T-cell (primary cell): ENCODE data around the gene DMRTA2. TPM values are rescaled to one million over a fixed set of nuclear protein-coding genes. Genes with fewer than 3 reads are reported as not detected.

Experiments
- ATAC-seq, 4 experiments: fragments of 200-7000 bp in 3 of 4; fragments of 150-1000 bp in 1 of 4; cut with Tn5 transposase; replicated peaks in 1 of 4; 1 replicate in 3 of 4; 2 replicates in 1 of 4; pipeline ENCODE4 v1.10.0; 2021; ENCODE audit warnings: moderate library complexity in 3 of 4, mild to moderate bottlenecking in 2 of 4, moderate number of reproducible peaks in 1 of 4
- CTCF ChIA-PET, 2 donors: fragments of 300-600 bp; sonication (Branson Sonifier 250); formaldehyde crosslinking; loops; one replicate each; lab custom pipeline; 2022; ENCODE audit warnings: antibody characterized with exemption in 2 of 2; lab: Charles Lee
- POLR2A ChIA-PET, 2 donors: fragments of 300-600 bp; sonication (Branson Sonifier 250); formaldehyde crosslinking; loops; one replicate each; lab custom pipeline; 2022; ENCODE audit warnings: antibody characterized with exemption in 2 of 2; lab: Charles Lee
- DNase-seq, 35 experiments: peaks; one replicate each; pipeline versions ENCODE4 v3.0.0 to v3.0.0-alpha.2; 2013 to 2023
- H3K27ac ChIP-seq: one replicate; pipeline ENCODE4 v1.5.1; 2013; ENCODE audit warnings: low read length
- H3K27me3 ChIP-seq, 2 experiments: replicated peaks in 1 of 2; 1 replicate in 1 of 2; 2 replicates in 1 of 2; pipeline versions ENCODE4 v1.6.1 to v1.7.0; 2013; ENCODE audit warnings: low read length in 1 of 2, mixed read lengths in 1 of 2; ENCODE audit not compliant: control insufficient read depth in 2 of 2, insufficient read depth in 2 of 2; ENCODE audit errors: extremely low read depth in 1 of 2
- H3K36me3 ChIP-seq, 2 donors: 1 replicate in 1 of 2; 2 replicates in 1 of 2; pipeline versions ENCODE4 v1.6.1 to v1.7.0; 2013; ENCODE audit warnings: low read length in 1 of 2; ENCODE audit not compliant: control insufficient read depth in 2 of 2, insufficient read depth in 1 of 2; ENCODE audit errors: extremely low read depth in 1 of 2
- H3K4me1 ChIP-seq, 2 experiments: 1 replicate in 1 of 2; 2 replicates in 1 of 2; pipeline versions ENCODE4 v1.6.1 to v1.7.0; 2013; ENCODE audit warnings: low read length in 2 of 2, mixed read lengths in 1 of 2; ENCODE audit not compliant: insufficient read depth in 2 of 2, control insufficient read depth in 1 of 2; ENCODE audit errors: extremely low read depth in 1 of 2
- H3K4me3 ChIP-seq, 2 donors: 1 replicate in 1 of 2; 2 replicates in 1 of 2; pipeline versions ENCODE4 v1.5.1 to v1.7.0; 2013; ENCODE audit warnings: mild to moderate bottlenecking in 2 of 2, low read length in 1 of 2, moderate library complexity in 1 of 2; ENCODE audit not compliant: control insufficient read depth in 1 of 2; ENCODE audit errors: extremely low read depth in 1 of 2
- H3K9me3 ChIP-seq: 2 replicates; pipeline ENCODE4 v1.7.0; 2013
- H3K27ac Mint-ChIP-seq, 2 donors: one replicate each; pipeline ENCODE4 v1.8.0; 2020 to 2021; ENCODE audit warnings: mild to moderate bottlenecking in 2 of 2, mixed read lengths in 2 of 2
- H3K27me3 Mint-ChIP-seq, 2 donors: one replicate each; pipeline ENCODE4 v1.8.0; 2021 to 2022; ENCODE audit warnings: mixed read lengths in 2 of 2
- H3K36me3 Mint-ChIP-seq: one replicate; pipeline ENCODE4 v1.8.0; 2021; ENCODE audit warnings: mixed read lengths
- H3K4me1 Mint-ChIP-seq, 3 donors: one replicate each; pipeline ENCODE4 v1.8.0; 2020 to 2022; ENCODE audit warnings: mixed read lengths in 3 of 3, mild to moderate bottlenecking in 1 of 3
- H3K4me3 Mint-ChIP-seq, 3 donors: one replicate each; pipeline ENCODE4 v1.8.0; 2020 to 2022; ENCODE audit warnings: mild to moderate bottlenecking in 3 of 3, mixed read lengths in 3 of 3, moderate library complexity in 3 of 3
- H3K9me3 Mint-ChIP-seq, 3 donors: one replicate each; pipeline ENCODE4 v1.8.0; 2020 to 2022; ENCODE audit warnings: mixed read lengths in 3 of 3
- WGBS: methylation state at CpG from one replicate; pipeline ENCODE4 v1.1.5; 2013; ENCODE audit warnings: missing lambda C conversion rate; ENCODE audit not compliant: insufficient coverage; 5-methylcytosine and 5-hydroxymethylcytosine counted together
- total RNA-seq, 35 experiments: library from RNA in 6 of 35; stranded (reverse) in 6 of 35; fragments of 120-200 nt in 1 of 35; gene quantifications; one replicate each; pipeline versions ENCODE4 v1.2.1 to v1.2.4 and lab custom pipeline; 2013 to 2026

The DMRTA2 gene
- total RNA-seq = not detected
- total RNA-seq (2013) = not detected
- 0 to 0.13 (median 0) reads per million in 29 experiments for total RNA-seq (lab: John Stamatoyannopoulos, UW)

GRCh38 chr1:50422946-50423669, at the start of gene DMRTA2:
DMRTA2 (minus strand) TSS chr1:50423443; CDS start chr1:50421536, 1,907 bp downstream.
- no peaks in the 10 kb centered on the region for H3K36me3 Mint-ChIP-seq
- no peaks in the 10 kb centered on the region for H3K9me3 ChIP-seq
- H3K4me3 Mint-ChIP-seq = peak within 1 kb of the TSS; percentile 76 to 83 (median 83)
- peaks cover 63 to 78% of the 10 kb centered on the region in 2 donors for H3K27me3 Mint-ChIP-seq
- peaks cover 53 to 65% (median 65%) of the 10 kb centered on the region in 3 donors for H3K4me1 Mint-ChIP-seq
- no peak for ATAC-seq
- ChIA-PET POLR2A (no interaction called here), CTCF (no interaction called here)
- WGBS = 7% methylated on average over 60 of the region's 61 CpGs
- H3K36me3 ChIP-seq = no peaks in the 10 kb centered on the region
- peak within 1 kb of the TSS; percentile 42 to 93 for H3K4me3 ChIP-seq
- DNase-seq = no peak
- peak within 1 kb of the TSS in 1 of 2 donors; percentile 66 for H3K27ac Mint-ChIP-seq
- peaks cover 20 to 92% of the 10 kb centered on the region in 2 experiments for H3K27me3 ChIP-seq
- peaks cover 13 to 45% of the 10 kb centered on the region in 2 experiments for H3K4me1 ChIP-seq
- H3K27ac ChIP-seq = no peak within 1 kb of the TSS
- no peaks in the 10 kb centered on the region for H3K9me3 Mint-ChIP-seq

GRCh38 chr1:50471967-50472366, 48.7 kb upstream of the DMRTA2 start:
- no peak overlapping the region for H3K4me3 ChIP-seq
- Mint-ChIP-seq H3K9me3 (no peaks in the 10 kb centered on the region), H3K27me3 (no peaks in the 10 kb centered on the region), H3K36me3 (peaks cover 51% of the 10 kb centered on the region), H3K4me1 (no peaks in the 10 kb centered on the region), H3K4me3 (no peak overlapping the region), H3K27ac (no peak overlapping the region)
- H3K27me3 ChIP-seq = no peaks in the 10 kb centered on the region
- DNase-seq (no peak), ATAC-seq (no peak)
- H3K4me1 ChIP-seq = no peaks in the 10 kb centered on the region
- no peaks in the 10 kb centered on the region for H3K9me3 ChIP-seq
- 100% methylated on average over 1 of the region's 3 CpGs for WGBS
- no peak overlapping the region for H3K27ac ChIP-seq
- ChIA-PET CTCF (no interaction called here), POLR2A (no interaction called here)
- peaks cover 0 to 27% of the 10 kb centered on the region in 2 donors for H3K36me3 ChIP-seq

DNA sequence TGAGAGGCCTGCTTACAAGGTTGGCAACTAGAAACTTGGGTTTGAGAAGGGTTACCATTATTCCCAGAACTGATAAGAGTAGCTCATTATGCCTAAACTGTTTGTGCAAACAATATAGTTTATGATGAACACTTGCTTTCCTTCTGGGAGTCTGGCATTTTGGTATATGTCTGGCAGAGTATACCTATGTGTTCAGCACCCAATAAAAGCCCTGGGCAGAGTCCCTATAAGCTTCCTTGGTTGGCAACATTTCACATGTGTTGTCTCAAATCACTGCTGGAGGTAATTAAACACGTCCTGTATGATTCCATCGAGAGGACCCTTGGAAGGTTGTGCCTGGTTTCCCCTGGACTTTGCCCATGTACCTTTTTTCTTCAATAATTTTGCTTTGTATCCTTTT, 39.7 kb upstream of the DMRTA2 start:
- WGBS = no CpG with 5 or more reads among the region's 2 CpGs
- H3K27ac Mint-ChIP-seq = no peak overlapping the region
- no peak overlapping the region for H3K4me3 Mint-ChIP-seq
- H3K4me1 Mint-ChIP-seq = peaks cover 0 to 4% (median 0%) of the 10 kb centered on the region in 3 donors
- Histone ChIP-seq H3K27ac (no peak overlapping the region), H3K9me3 (no peaks in the 10 kb centered on the region), H3K27me3 (no peaks in the 10 kb centered on the region), H3K4me1 (no peaks in the 10 kb centered on the region), H3K4me3 (no peak overlapping the region), H3K36me3 (no peaks in the 10 kb centered on the region)
- ATAC-seq (no peak), DNase-seq (no peak)
- peaks cover 26% of the 10 kb centered on the region for H3K36me3 Mint-ChIP-seq
- H3K9me3 Mint-ChIP-seq = no peaks in the 10 kb centered on the region
- ChIA-PET POLR2A (no interaction called here), CTCF (no interaction called here)
- no peaks in the 10 kb centered on the region for H3K27me3 Mint-ChIP-seq

DNA sequence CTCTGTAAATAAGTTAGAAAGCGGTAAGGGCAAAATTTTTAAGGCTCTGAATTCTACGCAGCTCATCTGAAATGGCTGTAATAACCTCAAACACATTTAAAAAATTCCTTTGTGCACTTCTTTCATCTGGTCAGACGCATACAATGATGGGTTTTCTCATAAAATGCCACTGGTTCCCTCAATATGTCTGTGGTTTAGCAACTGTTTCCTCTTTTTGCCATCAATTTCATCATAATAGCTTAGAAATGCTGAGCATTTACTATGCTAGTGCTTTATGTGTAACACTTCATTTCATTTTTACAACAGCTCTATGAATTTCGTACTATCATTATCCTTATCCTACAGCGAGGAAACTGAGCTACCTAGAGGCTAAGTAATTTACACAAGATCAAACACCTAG, 35.3 kb upstream of the DMRTA2 start:
- Histone ChIP-seq H3K4me3 (no peak overlapping the region), H3K4me1 (no peaks in the 10 kb centered on the region), H3K36me3 (no peaks in the 10 kb centered on the region), H3K27me3 (no peaks in the 10 kb centered on the region), H3K27ac (no peak overlapping the region), H3K9me3 (no peaks in the 10 kb centered on the region)
- no CpG with 5 or more reads among the region's 5 CpGs for WGBS
- ATAC-seq (no peak), DNase-seq (no peak)
- CTCF ChIA-PET = no interaction called here
- Mint-ChIP-seq H3K4me3 (no peak overlapping the region), H3K27me3 (no peaks in the 10 kb centered on the region), H3K9me3 (no peaks in the 10 kb centered on the region), H3K4me1 (peaks cover 11 to 12% (median 11%) of the 10 kb centered on the region in 3 donors), H3K36me3 (peaks cover 35% of the 10 kb centered on the region), H3K27ac (no peak overlapping the region)
- POLR2A ChIA-PET = no interaction called here

DNA sequence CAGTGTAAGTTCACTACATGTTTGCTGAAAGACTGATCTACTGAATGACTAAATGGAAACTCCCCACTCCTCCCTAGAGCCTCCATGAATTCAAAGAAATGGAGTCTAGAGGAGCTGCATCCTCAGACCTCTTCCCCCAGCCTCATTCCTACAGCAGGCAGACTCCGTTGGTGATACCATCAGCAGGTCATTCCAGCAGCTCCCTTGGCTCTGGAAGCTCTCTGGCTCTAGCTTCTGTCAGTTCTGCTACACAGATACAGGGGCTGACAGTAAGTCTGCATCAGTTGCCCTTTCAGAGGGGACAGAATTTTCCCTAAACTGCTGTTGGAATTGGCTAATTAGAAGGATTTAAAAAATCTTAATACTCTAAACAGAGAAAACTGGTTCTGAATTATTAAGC, 31.7 kb upstream of the DMRTA2 start:
- ChIA-PET POLR2A (no interaction called here), CTCF (no interaction called here)
- Histone ChIP-seq H3K27ac (no peak overlapping the region), H3K4me3 (no peak overlapping the region), H3K4me1 (peaks cover 2% of the 10 kb centered on the region in 2 experiments), H3K27me3 (no peaks in the 10 kb centered on the region), H3K9me3 (no peaks in the 10 kb centered on the region), H3K36me3 (no peaks in the 10 kb centered on the region)
- DNase-seq (no peak), ATAC-seq (no peak)
- H3K4me3 Mint-ChIP-seq = no peak overlapping the region
- H3K4me1 Mint-ChIP-seq = peaks cover 38 to 40% (median 39%) of the 10 kb centered on the region in 3 donors
- WGBS = 100% methylated on average over 1 of the region's 1 CpG
- H3K27ac Mint-ChIP-seq = no peak overlapping the region
- peaks cover 31% of the 10 kb centered on the region for H3K36me3 Mint-ChIP-seq
- H3K9me3 Mint-ChIP-seq = no peaks in the 10 kb centered on the region
- H3K27me3 Mint-ChIP-seq = no peaks in the 10 kb centered on the region

DNA sequence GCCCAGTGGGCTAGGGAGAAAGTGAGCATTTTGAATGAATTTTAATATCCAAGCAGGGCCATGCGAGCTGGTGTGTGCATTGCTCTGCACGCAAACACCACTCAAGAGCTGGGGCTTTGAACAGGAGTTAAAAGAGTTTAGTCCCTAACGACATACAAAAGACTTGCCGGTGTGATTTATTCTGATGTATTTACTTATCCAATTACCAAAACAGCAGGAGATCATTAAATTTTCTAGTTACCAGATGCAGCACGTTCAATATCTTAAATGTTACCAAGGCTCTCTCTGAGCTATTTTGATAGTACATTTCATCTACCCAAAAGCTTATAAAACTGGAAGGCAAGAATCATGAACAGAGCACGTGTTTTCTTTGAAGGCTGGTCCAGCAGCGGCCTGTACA, 30.0 kb upstream of the DMRTA2 start:
- peaks cover 23% of the 10 kb centered on the region for H3K36me3 Mint-ChIP-seq
- Histone ChIP-seq H3K27ac (no peak overlapping the region), H3K36me3 (no peaks in the 10 kb centered on the region), H3K4me1 (peaks cover 2% of the 10 kb centered on the region in 2 experiments), H3K27me3 (no peaks in the 10 kb centered on the region), H3K4me3 (no peak overlapping the region), H3K9me3 (no peaks in the 10 kb centered on the region)
- DNase-seq (no peak), ATAC-seq (no peak)
- H3K4me3 Mint-ChIP-seq = no peak overlapping the region
- no peaks in the 10 kb centered on the region for H3K27me3 Mint-ChIP-seq
- H3K4me1 Mint-ChIP-seq = peaks cover 35 to 40% (median 38%) of the 10 kb centered on the region in 3 donors
- ChIA-PET CTCF (no interaction called here), POLR2A (no interaction called here)
- H3K27ac Mint-ChIP-seq = no peak overlapping the region
- no peaks in the 10 kb centered on the region for H3K9me3 Mint-ChIP-seq
- WGBS = 93% methylated on average over 3 of the region's 7 CpGs
